ENCODE measurements around the gene MOAP1. TPM values are rescaled to one million over a fixed set of nuclear protein-coding genes. Genes with fewer than 3 reads are reported as not detected.
A peak's percentile ranks its signal among the peaks of the same experiment; 100 is the strongest.

Gene MOAP1
- total and polyA plus RNA-seq, 8 donors: 20.3 to 37.0 (median 33.3) TPM

GRCh38 chr14:93214598-93214997 is 29.9 kb upstream of the MOAP1 start:
- TF ChIP-seq, protein P1, sequence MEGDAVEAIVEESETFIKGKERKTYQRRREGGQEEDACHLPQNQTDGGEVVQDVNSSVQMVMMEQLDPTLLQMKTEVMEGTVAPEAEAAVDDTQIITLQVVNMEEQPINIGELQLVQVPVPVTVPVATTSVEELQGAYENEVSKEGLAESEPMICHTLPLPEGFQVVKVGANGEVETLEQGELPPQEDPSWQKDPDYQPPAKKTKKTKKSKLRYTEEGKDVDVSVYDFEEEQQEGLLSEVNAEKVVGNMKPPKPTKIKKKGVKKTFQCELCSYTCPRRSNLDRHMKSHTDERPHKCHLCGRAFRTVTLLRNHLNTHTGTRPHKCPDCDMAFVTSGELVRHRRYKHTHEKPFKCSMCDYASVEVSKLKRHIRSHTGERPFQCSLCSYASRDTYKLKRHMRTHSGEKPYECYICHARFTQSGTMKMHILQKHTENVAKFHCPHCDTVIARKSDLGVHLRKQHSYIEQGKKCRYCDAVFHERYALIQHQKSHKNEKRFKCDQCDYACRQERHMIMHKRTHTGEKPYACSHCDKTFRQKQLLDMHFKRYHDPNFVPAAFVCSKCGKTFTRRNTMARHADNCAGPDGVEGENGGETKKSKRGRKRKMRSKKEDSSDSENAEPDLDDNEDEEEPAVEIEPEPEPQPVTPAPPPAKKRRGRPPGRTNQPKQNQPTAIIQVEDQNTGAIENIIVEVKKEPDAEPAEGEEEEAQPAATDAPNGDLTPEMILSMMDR (IDR thresholded peaks at IDR 0.05): no peak
- H3K4me3 ChIP-seq: no peak overlapping the region
- no peaks in the 10 kb centered on the region for H3K27me3 ChIP-seq
- H3K4me1 ChIP-seq: no peaks in the 10 kb centered on the region
- intact Hi-C loops (cut with DNase I): no loop called here
- H3K9me3 ChIP-seq: no peaks in the 10 kb centered on the region
- ATAC-seq (no peak), DNase-seq (no peak)
- H3K36me3 ChIP-seq: peaks cover 0 to 92% of the 10 kb centered on the region in 2 donors
- no peak overlapping the region for H3K27ac ChIP-seq

DNA sequence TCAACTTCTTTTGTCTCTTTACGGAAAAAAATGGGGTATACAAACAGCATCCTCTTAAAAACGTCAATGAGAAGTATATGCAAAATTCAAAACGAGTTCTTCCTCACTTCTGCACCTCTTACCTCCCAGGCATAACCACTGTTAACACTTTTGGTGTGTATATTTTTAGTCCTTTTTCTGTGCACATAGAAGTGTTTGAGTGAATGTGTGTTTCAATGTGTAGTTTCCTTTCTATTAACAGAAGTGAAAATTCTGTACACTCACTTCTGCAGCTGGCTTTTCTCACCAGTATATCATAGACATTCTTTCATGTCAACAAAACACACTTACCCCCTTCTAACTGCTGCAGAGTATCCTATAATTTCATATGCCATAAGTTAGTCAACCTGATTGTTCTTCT is 27.7 kb upstream of the MOAP1 start:
- ATAC-seq (no peak), DNase-seq (no peak)
- H3K4me1 ChIP-seq: peaks cover 9 to 19% of the 10 kb centered on the region in 2 donors
- intact Hi-C loops (cut with DNase I): no loop called here
- H3K4me3 ChIP-seq: no peak overlapping the region
- H3K27me3 ChIP-seq: no peaks in the 10 kb centered on the region
- TF ChIP-seq, protein P1 (IDR thresholded peaks at IDR 0.05): no peak
- peaks cover 0 to 70% of the 10 kb centered on the region in 2 donors for H3K36me3 ChIP-seq
- no peak overlapping the region for H3K27ac ChIP-seq
- no peaks in the 10 kb centered on the region for H3K9me3 ChIP-seq

DNA sequence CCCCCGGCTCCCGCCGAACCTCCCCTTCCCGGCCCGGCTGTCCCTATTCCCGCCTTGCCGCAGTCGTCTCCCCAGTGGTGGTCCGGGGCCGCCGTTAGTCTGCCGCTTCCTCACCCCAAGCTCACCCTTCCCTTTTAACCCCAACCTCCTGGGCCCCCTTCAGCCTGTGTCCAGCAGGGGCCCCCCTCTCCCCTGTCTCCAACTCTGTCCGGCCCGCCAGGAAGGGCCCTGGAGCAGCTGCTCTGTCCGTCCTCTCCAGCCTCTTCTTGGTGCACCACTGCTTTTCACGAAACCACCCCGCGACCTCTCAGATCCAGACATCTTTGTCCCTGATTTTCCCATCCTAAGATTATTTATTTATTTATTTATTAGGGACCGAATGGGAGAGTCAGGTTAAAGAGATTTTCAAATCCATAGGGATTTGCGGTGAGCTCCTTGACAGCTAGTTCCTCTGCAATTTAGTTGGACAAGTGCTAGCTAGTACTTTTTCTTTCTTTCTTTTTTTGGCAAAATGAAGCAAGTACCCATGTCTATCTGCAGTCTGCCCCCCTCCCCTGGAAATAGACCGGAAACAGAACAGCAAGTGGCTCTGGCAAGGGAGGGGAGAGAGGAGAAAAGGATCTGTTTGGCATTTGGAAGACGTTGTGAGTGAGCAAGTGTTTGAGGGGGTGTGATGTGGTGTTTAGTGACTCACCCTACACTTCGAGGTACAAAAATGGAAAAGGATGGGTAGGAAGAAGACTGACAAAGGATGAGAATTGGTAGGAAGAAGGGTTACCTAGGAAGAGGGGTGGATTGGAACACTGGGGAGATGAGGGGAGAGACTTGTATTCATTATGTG is 23.0 kb upstream of the MOAP1 start:
- intact Hi-C loops (cut with DNase I): no loop called here
- Histone ChIP-seq H3K36me3 (peaks cover 0 to 23% of the 10 kb centered on the region in 2 donors), H3K4me1 (peaks cover 16 to 37% of the 10 kb centered on the region in 2 donors), H3K27ac (peak overlapping the region; percentile 65 to 94), H3K9me3 (no peaks in the 10 kb centered on the region), H3K4me3 (peak overlapping the region; percentile 67 to 98), H3K27me3 (no peaks in the 10 kb centered on the region)
- DNase-seq: peak in 1 of 4 donors; percentile 53
- TF ChIP-seq, protein P1 (IDR thresholded peaks at IDR 0.05): peak in 1 of 2 donors; percentile 16
- ATAC-seq: peak; percentile 78

DNA sequence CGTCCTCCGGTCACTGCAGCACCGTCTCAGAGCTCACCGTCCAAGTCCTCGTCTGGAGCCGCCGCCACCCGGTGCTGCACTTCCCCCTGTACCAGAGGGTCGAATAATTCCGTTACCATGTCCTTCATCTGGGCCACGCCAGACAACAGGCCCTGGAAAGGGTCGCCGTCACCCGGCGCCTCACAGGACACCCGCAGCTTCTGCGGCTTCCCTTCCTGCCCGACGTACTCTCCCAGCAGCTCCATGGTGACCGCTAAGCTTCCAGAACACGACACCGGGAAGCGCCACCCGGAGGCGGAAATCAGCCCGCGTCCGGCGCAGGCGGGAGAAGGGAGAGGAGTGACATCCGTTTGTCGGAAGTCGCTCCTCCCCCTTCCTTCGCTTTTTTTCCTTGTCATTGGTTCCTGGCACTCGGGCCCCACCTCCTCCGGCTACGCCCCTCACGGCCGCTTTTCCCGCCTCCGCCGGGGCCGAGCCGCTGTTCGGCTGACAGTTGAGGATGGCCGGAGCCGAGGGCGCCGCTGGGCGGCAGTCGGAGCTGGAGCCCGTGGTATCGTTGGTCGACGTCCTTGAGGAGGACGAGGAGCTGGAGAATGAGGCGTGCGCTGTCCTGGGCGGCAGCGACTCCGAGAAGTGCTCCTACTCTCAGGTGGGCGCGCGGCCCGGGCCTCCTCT is 22.2 kb upstream of the MOAP1 start, which contains the start of the genes GON7 and UBR7:
Gene GON7, minus strand, starts transcription at position 273 of the 675 bp plus-strand sequence. Its CDS starts 28 bp downstream, at position 245.
Gene UBR7, plus strand, starts transcription at position 464 of the 675 bp plus-strand sequence. Its CDS starts 36 bp downstream, at position 500.
- H3K9me3 ChIP-seq: no peaks in the 10 kb centered on the region
- H3K36me3 ChIP-seq: peaks cover 0 to 15% of the 10 kb centered on the region in 2 donors
- TF ChIP-seq, protein P1 (IDR thresholded peaks at IDR 0.05): peak in 1 of 2 donors; percentile 35
- H3K4me1 ChIP-seq: peaks cover 16 to 37% of the 10 kb centered on the region in 2 donors
- peak within 1 kb of the TSS; percentile 76 to 94 for H3K27ac ChIP-seq
- DNase-seq: peak; percentile 94 to 98 (median 97)
- no peaks in the 10 kb centered on the region for H3K27me3 ChIP-seq
- ATAC-seq: peak; percentile 99
- peak within 1 kb of the TSS; percentile 67 to 98 for H3K4me3 ChIP-seq
- intact Hi-C loops (cut with DNase I): no loop called here

All from left lung (tissue), 10 donors.